Spleen (tissue), 7 donors: ENCODE results near the gene G3BP2.

Experiments used
- CTCF ChIP-seq, 11 experiments: fragments of 200-600 bp in 7 of 11; fragments of 450-650 bp in 4 of 11; sonication (generic) in 4 of 11; IDR thresholded peaks in 8 of 11; conservative IDR thresholded peaks in 3 of 11; 1 replicate in 7 of 11; 2 replicates in 4 of 11; pipeline versions ENCODE4 v1.4.0 to v1.8.0; 2016 to 2021; ENCODE audit warnings: antibody characterized with exemption in 11 of 11, inconsistent platforms in 4 of 11, mild to moderate bottlenecking in 1 of 11
- POLR2A ChIP-seq, 3 donors: fragments of 450-650 bp; IDR thresholded peaks; one replicate each; pipeline ENCODE4 v1.5.1; 2017; ENCODE audit warnings: antibody characterized with exemption in 3 of 3, mild to moderate bottlenecking in 1 of 3
- POLR2AphosphoS5 ChIP-seq, 3 donors: sonication (generic); formaldehyde crosslinking; IDR thresholded peaks; one replicate each; pipeline ENCODE4 v1.5.1; 2017; ENCODE audit warnings: antibody characterized with exemption in 3 of 3
- donor health status: DM: no; HTN: no; CAD: no; lungs with moderate emphysema.
- donor health status: DM: no; HTN: no; CAD: no.
- donor health status: DM: no; HTN: no; CAD: no.

GRCh38 chr4:75629239-75629638 lies 44.0 kb downstream of the G3BP2 start:
- TF ChIP-seq POLR2A (IDR thresholded peaks at IDR 0.05) (no peak), CTCF (IDR thresholded peaks at IDR 0.05 in 8 of 11, conservative IDR thresholded peaks at IDR 0.05 in 3 of 11) (no peak), POLR2AphosphoS5 (IDR thresholded peaks at IDR 0.05) (no peak)
